ENCODE data around the gene BPGM.

Gene BPGM

DNA sequence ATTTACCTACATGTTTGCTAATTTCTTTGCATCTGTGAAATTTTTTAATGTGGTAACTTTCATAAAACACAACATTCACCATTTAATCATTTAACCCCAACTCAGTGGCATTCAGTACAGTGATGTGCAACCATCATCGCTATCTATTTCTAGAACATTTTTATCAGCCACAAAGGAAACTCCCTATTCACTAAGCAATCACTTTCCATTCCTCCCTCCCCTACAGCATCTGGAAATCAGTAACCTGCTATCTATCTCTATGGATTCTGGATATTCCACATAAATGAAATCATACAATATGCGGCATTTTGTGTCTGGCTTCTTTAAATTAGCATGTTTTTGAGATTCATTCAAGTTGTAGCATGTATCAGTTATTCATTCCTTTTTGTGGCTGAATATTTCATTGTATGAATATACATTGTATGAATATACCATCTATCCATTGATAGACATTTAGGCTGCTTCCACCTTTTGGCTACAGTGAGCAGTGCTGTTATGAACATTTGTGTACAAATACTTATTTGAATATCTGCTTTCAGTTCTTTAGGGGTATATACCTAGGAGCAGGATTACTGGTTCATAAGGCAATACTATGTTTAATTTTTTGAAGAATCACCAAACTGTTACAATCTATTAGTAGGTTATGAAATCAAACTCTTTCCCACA is 19.4 kb upstream of the BPGM start:
- TF ChIP-seq CTCF (IDR thresholded peaks at IDR 0.05) = no peak

- TF ChIP-seq CTCF (IDR thresholded peaks at IDR 0.05) = no peak
Observed at GRCh38 chr7:134627775-134628153, 18.9 kb upstream of the BPGM start.

GRCh38 chr7:134629445-134629844 is 17.2 kb upstream of the BPGM start:
- TF ChIP-seq CTCF (IDR thresholded peaks at IDR 0.05) = no peak

GRCh38 chr7:134630237-134630636 is 16.4 kb upstream of the BPGM start:
- TF ChIP-seq CTCF (IDR thresholded peaks at IDR 0.05) = no peak

DNA sequence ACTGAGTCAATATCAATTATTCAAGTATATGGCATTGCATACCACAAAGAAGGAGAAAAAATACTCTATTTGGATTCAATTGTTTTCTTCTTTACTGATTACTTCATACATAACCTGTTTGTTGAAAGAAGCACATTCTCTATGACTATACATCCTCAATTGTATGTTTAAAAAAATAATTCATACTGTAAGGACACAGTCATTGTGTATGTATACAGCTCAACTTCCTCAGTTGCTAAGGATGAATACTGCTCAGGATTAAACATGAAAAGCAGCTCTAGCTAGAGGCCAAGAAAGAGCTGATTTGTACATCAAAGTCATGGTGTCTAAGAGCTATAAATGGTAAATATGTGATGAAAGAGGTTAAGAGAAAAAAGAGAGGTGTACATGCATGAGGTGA is 15.8 kb upstream of the BPGM start:
- TF ChIP-seq CTCF (IDR thresholded peaks at IDR 0.05) = no peak

GRCh38 chr7:134632052-134632451 is 14.6 kb upstream of the BPGM start:
- no peak for TF ChIP-seq CTCF (IDR thresholded peaks at IDR 0.05)

GRCh38 chr7:134632937-134633540 is 13.6 kb upstream of the BPGM start:
- peak; percentile 55 for TF ChIP-seq CTCF (IDR thresholded peaks at IDR 0.05)

Data from LNCAP (cell line).